Left lobe of liver (tissue), 2 donors: ENCODE measurements around the gene HBA1. TPM values are rescaled to one million over a fixed set of nuclear protein-coding genes. Genes with fewer than 3 reads are reported as not detected.
"Not testable (repeated sequence)": the region's sequence is repeated elsewhere in the genome, so short reads cannot be mapped to it uniquely, and the experiment has no call there.

Experiments used
- ATAC-seq: fragments of 200-7000 bp; cut with Tn5 transposase; one replicate; pipeline ENCODE4 v1.9.1; 2020; ENCODE audit warnings: mild to moderate bottlenecking, moderate library complexity
- DNase-seq: peaks from one replicate; pipeline ENCODE4 v3.0.0-alpha.2; 2020; ENCODE audit warnings: low spot score
- total RNA-seq: library from RNA; stranded (reverse); gene quantifications from one replicate; pipeline ENCODE4 v1.2.1, GENCODE V29; 2021
- donor health status: DM: no; HTN: no; CAD: no; lungs with moderate emphysema.
- donor health status: DM: no; HTN: yes; CAD: no.

HBA1 gene
- 112 TPM for total RNA-seq

DNA sequence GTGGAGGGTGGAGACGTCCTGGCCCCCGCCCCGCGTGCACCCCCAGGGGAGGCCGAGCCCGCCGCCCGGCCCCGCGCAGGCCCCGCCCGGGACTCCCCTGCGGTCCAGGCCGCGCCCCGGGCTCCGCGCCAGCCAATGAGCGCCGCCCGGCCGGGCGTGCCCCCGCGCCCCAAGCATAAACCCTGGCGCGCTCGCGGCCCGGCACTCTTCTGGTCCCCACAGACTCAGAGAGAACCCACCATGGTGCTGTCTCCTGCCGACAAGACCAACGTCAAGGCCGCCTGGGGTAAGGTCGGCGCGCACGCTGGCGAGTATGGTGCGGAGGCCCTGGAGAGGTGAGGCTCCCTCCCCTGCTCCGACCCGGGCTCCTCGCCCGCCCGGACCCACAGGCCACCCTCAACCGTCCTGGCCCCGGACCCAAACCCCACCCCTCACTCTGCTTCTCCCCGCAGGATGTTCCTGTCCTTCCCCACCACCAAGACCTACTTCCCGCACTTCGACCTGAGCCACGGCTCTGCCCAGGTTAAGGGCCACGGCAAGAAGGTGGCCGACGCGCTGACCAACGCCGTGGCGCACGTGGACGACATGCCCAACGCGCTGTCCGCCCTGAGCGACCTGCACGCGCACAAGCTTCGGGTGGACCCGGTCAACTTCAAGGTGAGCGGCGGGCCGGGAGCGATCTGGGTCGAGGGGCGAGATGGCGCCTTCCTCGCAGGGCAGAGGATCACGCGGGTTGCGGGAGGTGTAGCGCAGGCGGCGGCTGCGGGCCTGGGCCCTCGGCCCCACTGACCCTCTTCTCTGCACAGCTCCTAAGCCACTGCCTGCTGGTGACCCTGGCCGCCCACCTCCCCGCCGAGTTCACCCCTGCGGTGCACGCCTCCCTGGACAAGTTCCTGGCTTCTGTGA is at the start of gene HBA1:
HBA1 (plus strand) TSS at position 204 of the 906 bp plus-strand sequence; CDS start at position 241, 37 bp downstream.
- DNase-seq, ATAC-seq: not testable (repeated sequence)

GRCh38 chr16:129075-129474 is 47.4 kb upstream of the HBA1 start:
- no peak for DNase-seq
- ATAC-seq = no peak

GRCh38 chr16:130533-131173 is 45.8 kb upstream of the HBA1 start:
- ATAC-seq (no peak), DNase-seq (no peak)

DNA sequence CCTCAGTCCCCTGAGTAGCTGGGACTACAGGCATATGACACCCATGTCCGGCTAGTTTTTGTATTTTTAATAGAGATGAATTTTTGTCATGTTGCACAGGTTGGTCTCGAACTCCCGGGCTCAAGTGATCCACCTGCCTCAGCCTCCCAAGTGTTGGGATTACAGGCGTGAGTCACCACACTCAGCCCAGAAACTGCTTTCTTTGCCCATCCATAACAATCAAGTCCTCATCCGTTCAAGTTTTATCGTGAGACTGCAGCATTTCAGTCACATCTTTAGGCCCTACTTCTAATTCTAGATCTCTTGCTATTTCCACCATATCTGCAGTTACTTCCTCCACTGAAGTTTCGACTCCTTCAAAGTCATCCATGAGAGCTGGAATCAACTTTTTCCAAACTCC is 44.4 kb upstream of the HBA1 start:
- ATAC-seq = no peak
- no peak for DNase-seq

DNA sequence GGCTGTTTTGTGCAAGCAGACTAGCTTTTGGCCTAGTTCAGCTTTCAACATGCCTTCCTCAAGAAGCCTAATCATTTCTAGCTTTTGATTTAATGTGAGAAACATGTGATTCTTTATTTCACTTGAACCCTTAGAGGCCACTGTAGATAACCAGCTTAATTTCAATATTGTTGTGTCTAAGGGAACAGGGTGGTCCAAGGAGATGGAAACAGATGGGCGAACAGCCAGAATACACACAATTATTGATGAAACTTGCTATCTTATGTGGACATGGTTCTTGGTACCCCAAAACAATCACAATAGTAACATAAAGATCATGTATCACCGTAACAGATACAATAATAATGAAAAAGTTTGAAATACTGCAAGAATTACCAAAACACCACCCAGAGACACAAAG is 42.8 kb upstream of the HBA1 start:
- DNase-seq (no peak), ATAC-seq (no peak)

- ATAC-seq (peak; percentile 33), DNase-seq (peak; percentile 51)
Observed at GRCh38 chr16:138049-138417, 38.4 kb upstream of the HBA1 start.

- no peak for ATAC-seq
- no peak for DNase-seq
Observed at GRCh38 chr16:140175-140857, 36.2 kb upstream of the HBA1 start.

- no peak for ATAC-seq
Observed at GRCh38 chr16:142405-142967, 34.0 kb upstream of the HBA1 start.

DNA sequence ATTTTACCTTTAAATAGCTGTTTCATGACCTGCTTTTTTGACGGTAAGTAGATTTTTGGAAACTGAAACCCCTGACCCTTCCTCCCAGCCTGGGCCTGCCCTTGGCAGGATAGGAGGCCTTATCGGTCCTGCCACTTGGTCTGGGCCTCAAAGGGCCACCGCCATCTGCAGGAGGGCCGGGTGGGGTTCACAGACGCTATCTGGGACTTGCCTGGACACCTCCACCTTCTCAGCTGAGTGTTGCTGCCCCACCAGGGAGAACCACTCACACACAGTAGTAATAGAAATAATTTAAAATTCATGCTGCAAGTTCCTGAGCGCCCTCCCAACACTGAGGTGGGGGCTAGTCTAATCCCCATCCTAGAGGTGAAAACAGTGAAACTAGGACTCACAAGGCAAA is 33.4 kb upstream of the HBA1 start:
- ATAC-seq (no peak), DNase-seq (no peak)

More at GRCh38 chr16:142405-142967, 34.0 kb upstream of the HBA1 start:
- DNase-seq = no peak

DNA sequence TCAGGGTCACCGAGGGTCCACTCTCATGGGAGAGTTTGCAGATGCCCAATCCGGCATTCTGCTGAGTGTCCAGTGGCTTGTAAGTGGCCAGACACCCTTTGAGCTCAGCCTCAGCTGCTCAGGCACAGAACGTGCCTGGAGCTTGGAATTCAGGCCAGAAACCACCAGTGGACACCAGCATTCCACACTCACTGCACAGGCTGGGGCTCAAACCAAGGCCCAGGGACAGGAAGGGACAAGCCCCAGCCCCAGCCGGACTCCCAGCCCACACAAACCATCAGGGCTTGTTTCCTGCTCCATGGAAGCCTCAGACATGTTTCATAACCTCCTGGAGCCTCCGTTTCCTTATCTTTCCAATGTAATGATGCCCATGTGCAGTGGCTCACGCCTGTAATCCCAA is 33.0 kb upstream of the HBA1 start:
- ATAC-seq (no peak), DNase-seq (no peak)

- no peak for DNase-seq
- ATAC-seq = no peak
Observed at GRCh38 chr16:144797-145252, 31.7 kb upstream of the HBA1 start.

GRCh38 chr16:146646-147045 is 29.8 kb upstream of the HBA1 start:
- DNase-seq (no peak), ATAC-seq (no peak)

- no peak for DNase-seq
- no peak for ATAC-seq
Observed at GRCh38 chr16:149024-149660, 27.3 kb upstream of the HBA1 start.

- ATAC-seq = no peak
- no peak for DNase-seq
Observed at GRCh38 chr16:152141-153128, 24.0 kb upstream of the HBA1 start, which contains the start of gene HBZ. Gene HBZ (plus strand): TSS chr16:152644. CDS start chr16:152910, 266 bp downstream.

- DNase-seq = not testable (repeated sequence)
- peak; percentile 95 for ATAC-seq
Observed at GRCh38 chr16:153129-153521, 23.4 kb upstream of the HBA1 start.

GRCh38 chr16:153550-154216 is 22.8 kb upstream of the HBA1 start:
- ATAC-seq = peak; percentile 25
- not testable (repeated sequence) for DNase-seq

- no peak for DNase-seq
- ATAC-seq = no peak
Observed at GRCh38 chr16:154217-155030, 22.1 kb upstream of the HBA1 start.

- DNase-seq (no peak), ATAC-seq (no peak)
Observed at GRCh38 chr16:155031-155398, 21.5 kb upstream of the HBA1 start.
